Neural progenitor cell (in vitro differentiated cells): ENCODE data around the gene STK24. TPM values are rescaled to one million over a fixed set of nuclear protein-coding genes. Genes with fewer than 3 reads are reported as not detected.

ENCODE experiments used
- DNase-seq: peaks from one replicate; pipeline ENCODE4 v3.0.0-alpha.2; 2016; ENCODE audit warnings: low spot score
- H2AFZ ChIP-seq: fragments of 200-600 bp; sonication (generic); replicated peaks from 2 replicates; pipeline ENCODE4 v1.6.1; 2016; ENCODE audit warnings: antibody characterized with exemption
- H3F3A ChIP-seq: fragments of 200-600 bp; sonication (generic); 2 replicates; pipeline ENCODE4 v1.6.1; 2016; ENCODE audit warnings: antibody characterized with exemption, low read depth
- H3K27ac ChIP-seq: fragments of 200-600 bp; sonication (generic); 2 replicates; pipeline ENCODE4 v1.5.1; 2016; ENCODE audit warnings: mild to moderate bottlenecking
- H3K27me3 ChIP-seq: fragments of 200-600 bp; sonication (generic); 2 replicates; pipeline ENCODE4 v1.6.1; 2016; ENCODE audit warnings: mild to moderate bottlenecking, moderate library complexity
- H3K36me3 ChIP-seq: fragments of 200-600 bp; sonication (generic); 2 replicates; pipeline ENCODE4 v1.5.1; 2016
- H3K4me1 ChIP-seq: fragments of 200-600 bp; sonication (generic); 2 replicates; pipeline ENCODE4 v1.6.1; 2016; ENCODE audit warnings: mixed run types
- H3K4me2 ChIP-seq: fragments of 200-600 bp; sonication (generic); 2 replicates; pipeline ENCODE4 v1.6.1; 2016
- H3K4me3 ChIP-seq: fragments of 200-600 bp; sonication (generic); 2 replicates; pipeline ENCODE4 v1.5.1; 2016
- H3K79me2 ChIP-seq: fragments of 200-600 bp; sonication (generic); 2 replicates; pipeline ENCODE4 v1.6.1; 2016; ENCODE audit warnings: low read depth
- H3K9ac ChIP-seq: fragments of 200-600 bp; sonication (generic); 2 replicates; pipeline ENCODE4 v1.6.1; 2016
- H3K9me3 ChIP-seq: fragments of 200-600 bp; sonication (generic); 2 replicates; pipeline ENCODE4 v1.5.1; 2016; ENCODE audit warnings: low read depth
- H4K20me1 ChIP-seq: fragments of 200-600 bp; sonication (generic); 2 replicates; pipeline ENCODE4 v1.6.1; 2016; ENCODE audit warnings: low read depth
- H3K27ac Mint-ChIP-seq: 3 replicates; pipeline ENCODE4 v1.8.0; 2021; ENCODE audit warnings: mixed read lengths
- H3K27me3 Mint-ChIP-seq: 2 replicates; pipeline ENCODE4 v1.8.0; 2022; ENCODE audit warnings: low read depth, mild to moderate bottlenecking, inconsistent platforms, moderate library complexity, mixed read lengths; ENCODE audit not compliant: insufficient read depth
- H3K36me3 Mint-ChIP-seq: 3 replicates; pipeline ENCODE4 v1.8.0; 2021; ENCODE audit warnings: mixed read lengths
- H3K4me1 Mint-ChIP-seq: 3 replicates; pipeline ENCODE4 v1.8.0; 2021; ENCODE audit warnings: mixed read lengths
- H3K4me3 Mint-ChIP-seq: 3 replicates; pipeline ENCODE4 v1.8.0; 2021; ENCODE audit warnings: mild to moderate bottlenecking, moderate library complexity, mixed read lengths
- H3K9me3 Mint-ChIP-seq: 3 replicates; pipeline ENCODE4 v1.8.0; 2020; ENCODE audit warnings: mixed read lengths
- CTCF ChIP-seq: fragments of 200-600 bp; sonication (generic); IDR thresholded peaks from 2 replicates; pipeline ENCODE4 v1.5.1; 2017; ENCODE audit warnings: antibody characterized with exemption, mild to moderate bottlenecking
- EZH2 ChIP-seq: fragments of 200-600 bp; sonication (generic); IDR thresholded peaks from 2 replicates; pipeline ENCODE4 v1.6.1; 2017; ENCODE audit warnings: antibody characterized with exemption, mild to moderate bottlenecking, moderate library complexity
- EZH2phosphoT487 ChIP-seq: fragments of 200-600 bp; sonication (generic); IDR thresholded peaks from 2 replicates; pipeline ENCODE4 v1.6.1; 2017; ENCODE audit warnings: antibody characterized with exemption
- total RNA-seq: library from RNA; depleted of rRNA; stranded (reverse); fragments of >200 nt; gene quantifications from 2 replicates; pipeline ENCODE4 v1.2.3, GENCODE V29; 2015; ENCODE audit warnings: low replicate concordance

STK24 gene
- total RNA-seq, 1 donor from 2014 or later = 330 TPM

- no peaks in the 10 kb centered on the region for H3K9me3 ChIP-seq
- Mint-ChIP-seq H3K4me3 (no peak overlapping the region), H3K4me1 (peaks cover 48% of the 10 kb centered on the region), H3K9me3 (peaks cover 11% of the 10 kb centered on the region), H3K27ac (no peak overlapping the region), H3K36me3 (peaks cover 37% of the 10 kb centered on the region), H3K27me3 (peaks cover 4% of the 10 kb centered on the region)
- no peak overlapping the region for H3K9ac ChIP-seq
- peaks cover 29% of the 10 kb centered on the region for H3K4me1 ChIP-seq
- H2AFZ ChIP-seq = no peak overlapping the region
- no peak overlapping the region for H3K4me3 ChIP-seq
- peaks cover 100% of the 10 kb centered on the region for H3K79me2 ChIP-seq
- no peak overlapping the region for H3K4me2 ChIP-seq
- TF ChIP-seq EZH2 (no peak), EZH2phosphoT487 (no peak), CTCF (no peak)
- DNase-seq = no peak
- H3K27ac ChIP-seq = no peak overlapping the region
- H3F3A ChIP-seq = no peaks in the 10 kb centered on the region
- H3K36me3 ChIP-seq = no peaks in the 10 kb centered on the region
- H3K27me3 ChIP-seq = no peaks in the 10 kb centered on the region
- H4K20me1 ChIP-seq = peaks cover 100% of the 10 kb centered on the region
Measured at GRCh38 chr13:98538876-98539275, 38.0 kb downstream of the STK24 start.

GRCh38 chr13:98537740-98538139 is 39.2 kb downstream of the STK24 start:
- Mint-ChIP-seq H3K4me3 (no peak overlapping the region), H3K9me3 (peaks cover 11% of the 10 kb centered on the region), H3K27me3 (peaks cover 4% of the 10 kb centered on the region), H3K27ac (no peak overlapping the region), H3K36me3 (peaks cover 43% of the 10 kb centered on the region), H3K4me1 (peaks cover 38% of the 10 kb centered on the region)
- no peaks in the 10 kb centered on the region for H3F3A ChIP-seq
- no peak for DNase-seq
- H3K36me3 ChIP-seq = no peaks in the 10 kb centered on the region
- TF ChIP-seq EZH2 = no peak
- TF ChIP-seq CTCF = no peak
- TF ChIP-seq EZH2phosphoT487 = no peak
- H2AFZ ChIP-seq = no peak overlapping the region
- H3K4me1 ChIP-seq = peaks cover 18% of the 10 kb centered on the region
- no peak overlapping the region for H3K27ac ChIP-seq
- H3K4me2 ChIP-seq = no peak overlapping the region
- peaks cover 100% of the 10 kb centered on the region for H4K20me1 ChIP-seq
- peaks cover 100% of the 10 kb centered on the region for H3K79me2 ChIP-seq
- no peak overlapping the region for H3K9ac ChIP-seq
- H3K27me3 ChIP-seq = no peaks in the 10 kb centered on the region
- H3K9me3 ChIP-seq = no peaks in the 10 kb centered on the region
- no peak overlapping the region for H3K4me3 ChIP-seq

GRCh38 chr13:98537306-98537705 is 39.6 kb downstream of the STK24 start:
- Histone ChIP-seq H3K4me3 (no peak overlapping the region), H2AFZ (no peak overlapping the region), H3K4me1 (peaks cover 15% of the 10 kb centered on the region), H3K27ac (no peak overlapping the region), H3K27me3 (no peaks in the 10 kb centered on the region), H4K20me1 (peaks cover 100% of the 10 kb centered on the region), H3K36me3 (no peaks in the 10 kb centered on the region), H3K4me2 (no peak overlapping the region), H3K9ac (no peak overlapping the region), H3K79me2 (peaks cover 100% of the 10 kb centered on the region), H3F3A (no peaks in the 10 kb centered on the region), H3K9me3 (no peaks in the 10 kb centered on the region)
- TF ChIP-seq CTCF (no peak), EZH2phosphoT487 (no peak), EZH2 (no peak)
- Mint-ChIP-seq H3K27ac (no peak overlapping the region), H3K9me3 (peaks cover 10% of the 10 kb centered on the region), H3K27me3 (peaks cover 4% of the 10 kb centered on the region), H3K4me3 (no peak overlapping the region), H3K4me1 (peaks cover 35% of the 10 kb centered on the region), H3K36me3 (peaks cover 43% of the 10 kb centered on the region)
- DNase-seq = no peak
